Smooth muscle cell of the brain vasculature (primary cell): ENCODE measurements around the gene PAQR4.
"Not testable (repeated sequence)": the region's sequence is repeated elsewhere in the genome, so short reads cannot be mapped to it uniquely, and the experiment has no call there.

Experiments used
- DNase-seq: peaks from one replicate; pipeline ENCODE4 v3.0.0-alpha.2; 2012; ENCODE audit warnings: low read depth, low spot score

The PAQR4 gene

GRCh38 chr16:2968738-2969544 is at the start of gene PAQR4:
PAQR4 (plus strand) TSS chr16:2969348; CDS start chr16:2969675, 327 bp downstream.
- peak; percentile 40 for DNase-seq

DNA sequence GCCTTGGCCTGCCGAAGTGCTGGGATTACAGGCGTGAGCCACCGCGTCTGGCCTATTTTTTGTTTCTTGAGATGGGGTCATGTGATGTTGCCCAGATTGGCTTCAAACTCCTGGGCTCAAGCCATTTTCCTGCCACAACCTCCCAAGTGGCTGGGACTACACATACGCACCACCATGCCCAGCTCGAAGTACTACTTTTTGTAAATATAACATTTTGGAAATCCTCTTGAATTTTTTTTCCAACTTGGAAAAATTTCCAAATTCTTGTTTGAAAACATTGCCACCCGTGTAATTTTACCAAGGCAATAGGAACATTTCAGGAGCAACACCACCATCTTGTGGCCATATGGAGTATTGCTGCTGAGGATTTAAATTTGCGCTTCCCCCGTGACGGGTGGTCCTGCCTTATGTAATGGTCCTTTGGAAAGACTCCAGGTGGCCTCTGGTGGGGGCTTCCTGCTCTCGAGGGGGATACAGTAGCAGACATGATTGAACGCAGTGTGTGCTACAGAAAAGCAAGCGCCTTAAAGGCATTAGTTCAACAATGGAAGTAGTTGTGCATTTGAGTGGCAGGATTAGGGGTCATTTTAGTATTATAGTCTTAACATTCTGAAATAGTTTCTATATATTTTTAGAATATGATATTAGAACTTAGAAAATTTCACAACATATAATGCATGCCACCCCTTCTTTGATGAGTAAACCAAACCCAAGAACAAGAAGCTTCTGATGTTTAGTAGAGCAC is 49.5 kb upstream of the PAQR4 start:
- DNase-seq, result peak; percentile 32

- no peak for DNase-seq
These were observed 45.7 kb upstream of the PAQR4 start for GRCh38 chr16:2923481-2923880.

DNA sequence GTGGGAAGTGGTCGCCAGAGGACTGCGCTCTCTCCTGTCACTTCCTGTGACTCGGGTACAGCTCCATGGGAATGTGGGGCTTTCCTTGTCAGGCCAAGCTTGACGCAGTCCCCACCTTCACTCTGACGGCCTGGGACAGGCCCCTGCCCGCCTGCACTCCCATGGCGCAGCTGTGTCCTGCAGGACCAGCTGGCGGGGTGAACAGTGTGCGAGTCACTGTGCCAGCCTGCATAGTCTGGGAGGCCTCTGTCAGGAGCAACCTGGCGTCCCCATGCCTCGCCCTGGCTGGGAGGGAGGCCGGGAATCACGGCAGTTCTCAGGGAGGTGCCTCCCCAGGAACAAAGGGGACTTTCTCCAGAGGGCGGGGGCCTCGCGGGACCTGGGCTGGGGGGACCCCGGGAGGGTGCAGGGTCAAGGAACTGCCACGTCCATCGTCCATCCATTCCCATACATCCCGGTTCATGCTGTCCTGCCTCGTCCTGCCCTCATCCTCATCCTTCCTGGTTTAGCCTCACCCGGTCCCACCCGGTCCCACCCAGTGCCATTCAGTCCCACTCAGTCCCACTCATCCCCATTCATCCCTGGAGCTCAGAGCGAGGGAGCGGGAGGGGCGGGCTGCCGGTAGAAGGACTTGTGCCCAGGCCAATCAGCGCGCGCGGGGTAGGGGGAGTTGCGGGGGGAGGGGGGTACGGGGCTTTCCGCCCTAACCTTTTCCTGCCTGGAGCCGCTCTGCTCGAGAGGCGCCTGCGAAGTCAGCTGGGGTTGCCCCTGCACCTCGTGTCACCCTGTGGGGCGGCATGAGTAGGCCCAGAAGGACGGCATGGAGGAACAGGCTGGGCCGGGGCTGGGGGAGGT is 44.0 kb upstream of the PAQR4 start:
- DNase-seq, result no peak

GRCh38 chr16:2925951-2926649 is 43.0 kb upstream of the PAQR4 start:
- DNase-seq, result no peak

DNA sequence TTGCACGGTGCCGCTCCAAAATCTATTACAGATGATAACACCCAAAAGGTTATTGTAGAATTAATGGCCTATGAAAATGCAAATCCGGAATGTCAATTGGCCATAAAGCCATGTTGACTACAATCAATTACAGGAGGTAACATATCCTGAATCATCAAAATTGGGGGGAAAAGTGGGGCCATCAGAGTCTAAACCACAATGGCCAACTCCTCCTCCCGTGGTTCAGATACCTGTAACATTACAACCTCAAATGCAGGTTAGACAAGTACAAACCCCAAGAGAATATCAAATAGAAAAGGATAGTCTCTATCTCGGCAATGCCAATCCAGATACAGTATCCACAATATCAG is 42.5 kb upstream of the PAQR4 start:
- no peak for DNase-seq

DNA sequence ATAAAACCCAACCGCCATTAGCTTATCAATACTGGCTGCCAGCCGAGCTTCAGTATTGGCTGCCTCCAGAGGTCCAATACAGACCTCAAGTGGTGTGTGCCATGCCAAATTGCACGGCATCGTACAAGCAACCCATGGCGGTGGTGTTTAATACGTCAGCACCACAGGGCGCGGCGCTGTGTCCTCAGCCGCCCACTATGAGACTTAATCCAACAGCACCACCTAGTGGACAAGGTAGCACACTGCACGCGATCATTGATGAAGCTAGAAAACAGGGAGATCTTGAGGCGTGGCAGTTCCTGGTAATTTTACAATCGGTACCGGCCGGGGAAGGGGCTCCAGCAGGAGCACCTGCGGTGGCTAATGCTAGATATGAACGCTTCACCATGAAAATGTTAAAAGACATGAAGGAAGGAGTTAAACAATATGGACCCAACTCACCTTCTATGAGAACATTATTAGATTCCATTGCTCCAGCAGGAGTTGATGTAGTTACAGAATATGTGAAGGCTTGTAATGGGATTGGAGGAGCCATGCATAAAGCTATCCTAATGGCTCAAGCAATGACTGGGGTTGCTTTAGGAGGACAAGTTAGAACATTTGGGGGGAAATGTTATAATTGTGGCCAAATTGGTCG is 42.0 kb upstream of the PAQR4 start:
- peak; percentile 73 for DNase-seq

DNA sequence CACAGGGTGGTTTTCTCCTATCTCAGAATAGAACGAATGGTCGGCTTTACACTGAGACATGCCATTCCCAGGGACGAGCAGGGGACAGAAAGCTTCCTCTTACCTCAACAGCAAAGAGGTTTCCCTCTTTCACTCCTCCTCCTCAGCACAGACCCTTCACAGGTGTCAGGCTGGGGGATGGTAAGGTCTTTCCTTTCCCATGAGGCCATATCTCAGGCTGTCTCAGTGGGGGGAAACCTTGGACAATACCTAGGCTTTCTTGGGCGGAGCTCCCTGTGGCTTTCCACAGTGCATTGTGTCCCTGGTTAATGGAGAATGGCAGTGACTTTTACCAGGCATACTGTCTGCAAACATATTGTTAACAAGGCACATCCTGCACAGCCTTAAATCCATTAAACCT is 41.0 kb upstream of the PAQR4 start:
- DNase-seq, result not testable (repeated sequence)

DNA sequence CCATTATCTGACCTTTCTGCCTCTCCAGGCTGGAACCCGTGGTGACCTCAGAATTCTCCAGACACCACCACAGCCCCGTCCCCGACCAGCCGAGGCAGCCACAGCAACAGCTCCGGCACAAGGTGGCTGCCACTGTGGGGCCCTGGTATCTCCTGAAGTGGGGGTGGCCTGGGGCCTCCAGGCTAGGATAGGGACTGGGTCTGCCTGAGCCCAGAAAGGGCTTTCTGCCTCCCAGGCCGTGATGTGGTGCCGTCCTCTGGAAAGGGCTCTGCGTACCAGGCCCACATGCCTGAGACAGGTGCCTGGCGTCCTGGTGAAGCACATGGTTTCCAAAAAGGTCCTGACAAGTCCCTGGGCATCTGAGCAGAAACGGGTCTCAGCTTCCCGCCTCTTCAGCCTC is 40.4 kb upstream of the PAQR4 start:
- no peak for DNase-seq

- no peak for DNase-seq
These were observed 39.5 kb upstream of the PAQR4 start for GRCh38 chr16:2929693-2930092.

DNA sequence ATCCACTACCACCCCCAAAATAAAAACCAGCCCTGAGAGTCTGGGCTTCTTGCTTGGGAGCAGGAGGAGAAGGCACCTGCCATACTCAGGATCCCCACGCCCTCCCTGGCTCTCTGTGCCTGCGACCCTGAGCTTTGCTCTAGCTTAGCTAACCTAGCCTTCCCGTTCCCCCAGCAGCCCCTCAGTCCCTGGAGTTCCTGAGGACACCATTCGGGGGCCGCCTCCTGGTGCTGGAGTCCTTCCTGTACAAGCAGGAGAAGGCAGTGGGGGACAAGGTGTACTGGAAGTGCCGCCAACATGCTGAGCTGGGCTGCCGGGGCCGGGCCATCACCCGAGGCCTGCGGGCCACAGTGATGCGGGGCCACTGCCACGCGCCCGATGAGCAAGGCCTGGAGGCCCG is 38.9 kb upstream of the PAQR4 start:
- DNase-seq, result no peak

- DNase-seq, result not testable (repeated sequence)
These were observed 37.8 kb upstream of the PAQR4 start for GRCh38 chr16:2931231-2931914.

DNA sequence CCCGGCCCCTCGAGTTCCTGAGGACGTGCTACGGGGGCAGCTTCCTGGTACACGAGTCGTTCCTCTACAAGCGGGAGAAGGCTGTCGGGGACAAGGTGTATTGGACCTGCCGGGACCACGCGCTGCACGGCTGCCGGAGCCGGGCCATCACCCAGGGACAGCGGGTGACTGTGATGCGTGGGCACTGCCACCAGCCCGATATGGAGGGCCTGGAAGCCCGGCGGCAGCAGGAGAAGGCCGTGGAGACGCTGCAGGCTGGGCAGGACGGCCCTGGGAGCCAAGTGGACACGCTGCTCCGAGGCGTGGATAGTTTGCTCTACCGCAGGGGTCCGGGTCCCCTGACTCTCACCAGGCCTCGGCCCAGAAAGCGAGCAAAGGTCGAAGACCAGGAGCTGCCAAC is 36.0 kb upstream of the PAQR4 start:
- DNase-seq, result no peak

DNA sequence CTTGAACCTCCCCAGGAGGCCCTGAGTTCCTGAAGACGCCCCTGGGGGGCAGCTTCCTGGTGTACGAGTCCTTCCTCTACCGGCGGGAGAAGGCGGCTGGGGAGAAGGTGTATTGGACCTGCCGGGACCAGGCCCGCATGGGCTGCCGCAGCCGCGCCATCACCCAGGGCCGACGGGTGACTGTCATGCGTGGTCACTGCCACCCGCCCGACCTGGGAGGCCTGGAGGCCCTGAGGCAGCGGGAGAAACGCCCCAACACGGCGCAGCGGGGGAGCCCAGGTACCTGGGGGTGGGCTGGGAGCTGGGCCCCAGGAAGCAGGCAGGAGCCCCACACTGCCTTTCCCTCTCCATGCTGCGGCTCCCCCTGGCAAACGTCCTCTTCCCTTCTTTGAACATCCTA is 35.4 kb upstream of the PAQR4 start:
- DNase-seq, result no peak

GRCh38 chr16:2934450-2934849 is 34.7 kb upstream of the PAQR4 start:
- no peak for DNase-seq

DNA sequence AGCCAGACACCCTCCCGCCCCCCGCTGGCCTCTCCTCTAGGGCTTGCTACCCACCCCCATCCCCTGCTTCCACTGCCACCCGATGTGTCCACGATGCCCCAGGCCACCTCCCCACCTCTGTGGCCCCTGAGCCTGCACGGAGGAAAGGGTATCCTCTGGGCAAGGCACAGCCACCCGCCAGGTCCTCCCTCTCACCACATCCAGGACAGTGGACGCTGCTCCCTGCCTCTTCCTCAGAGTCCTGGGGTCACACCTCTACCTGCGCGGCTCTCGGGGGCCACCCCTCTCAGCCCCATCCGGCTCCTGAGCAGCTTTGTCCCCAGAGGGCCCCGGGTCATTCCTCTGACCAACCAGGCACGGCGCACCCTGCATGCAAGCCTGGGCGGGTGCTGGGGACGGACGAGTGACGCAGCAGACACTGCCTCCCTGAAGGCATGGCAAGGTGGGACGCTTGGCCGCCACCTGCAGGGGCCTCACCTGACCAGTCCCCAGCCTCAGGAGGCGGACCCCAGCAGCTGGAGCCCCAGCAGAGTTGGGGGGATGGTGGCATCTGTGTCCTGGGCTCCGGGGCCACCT is 32.6 kb upstream of the PAQR4 start:
- no peak for DNase-seq

GRCh38 chr16:2937170-2937569 is 32.0 kb upstream of the PAQR4 start:
- no peak for DNase-seq

GRCh38 chr16:2938206-2938605 is 30.9 kb upstream of the PAQR4 start:
- DNase-seq, result no peak

DNA sequence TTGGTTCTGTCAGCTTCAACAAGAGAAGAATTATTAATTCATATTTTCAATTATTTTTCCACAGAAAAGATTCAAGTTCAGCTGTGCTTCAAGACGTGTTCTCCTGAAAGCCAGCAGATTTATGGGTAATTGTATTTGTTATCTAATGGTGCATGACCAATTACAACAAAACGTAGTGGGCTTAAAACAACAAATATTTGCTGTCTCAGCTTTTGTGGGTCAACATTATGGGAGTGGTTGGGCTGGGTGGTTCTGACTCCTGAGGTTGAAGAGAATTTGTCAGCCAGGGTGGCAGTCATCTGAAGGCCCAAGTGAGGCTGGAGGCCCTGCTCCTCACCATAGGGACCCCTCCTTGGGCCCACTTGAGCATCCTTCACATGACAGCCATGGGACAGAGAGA is 29.2 kb upstream of the PAQR4 start:
- DNase-seq, result no peak

DNA sequence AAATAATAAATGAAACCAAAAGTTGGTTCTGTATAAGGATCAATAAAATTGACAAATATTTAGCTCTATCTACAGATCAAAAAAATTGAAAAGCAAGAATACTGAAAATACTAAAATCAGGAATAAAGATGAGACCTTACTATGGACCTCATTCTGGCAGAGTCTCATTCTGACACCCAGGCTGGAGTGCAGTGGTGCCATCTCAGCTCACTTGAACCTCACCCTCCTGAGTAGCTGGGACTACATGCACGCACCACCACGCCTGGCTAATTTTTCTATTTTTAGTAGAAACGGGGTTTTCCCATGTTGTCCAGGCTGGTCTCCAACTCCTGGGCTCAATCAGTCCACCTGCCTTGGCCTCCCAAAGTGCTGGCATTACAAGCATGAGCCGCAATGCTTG is 27.1 kb upstream of the PAQR4 start:
- no peak for DNase-seq
